Breast epithelium (tissue), 3 donors: ENCODE measurements around the gene DYNC2LI1.

Experiments
- CTCF ChIP-seq, 3 donors: fragments of 450-650 bp; IDR thresholded peaks; one replicate each; pipeline ENCODE4 v1.5.1; 2016 to 2017; ENCODE audit warnings: antibody characterized with exemption in 3 of 3, mild to moderate bottlenecking in 3 of 3, moderate library complexity in 3 of 3
- POLR2A ChIP-seq: fragments of 450-650 bp; IDR thresholded peaks from one replicate; pipeline ENCODE4 v1.6.1; 2016; ENCODE audit warnings: antibody characterized with exemption, mild to moderate bottlenecking, moderate library complexity

GRCh38 chr2:43798300-43798699, 24.5 kb downstream of the DYNC2LI1 start:
- TF ChIP-seq CTCF (IDR thresholded peaks at IDR 0.05) (no peak), POLR2A (no peak)
